ENCODE data around the gene KLHL42. TPM values are rescaled to one million over a fixed set of nuclear protein-coding genes. Genes with fewer than 3 reads are reported as not detected.

The KLHL42 gene
- total RNA-seq, 1 experiment from 2014 or later, result 35.8 TPM

DNA sequence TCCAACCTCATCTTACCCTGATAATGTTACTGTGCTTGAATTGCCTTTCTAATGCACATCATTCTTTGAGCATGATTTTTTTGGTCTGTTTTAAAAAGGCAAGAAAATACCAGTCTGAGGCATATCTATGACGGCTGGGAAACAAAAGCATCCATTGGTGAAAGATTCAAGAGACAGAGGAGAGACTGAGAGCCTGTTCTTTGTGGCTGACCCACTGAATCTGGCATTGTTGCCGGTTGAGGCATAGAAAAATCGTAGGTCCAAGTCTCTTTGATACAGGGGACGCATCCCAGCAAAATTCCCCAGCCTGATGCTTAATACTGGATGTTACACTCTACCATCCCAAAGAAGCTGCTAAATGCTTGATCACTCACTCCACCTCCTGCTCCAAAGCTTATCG is 2.9 kb upstream of the KLHL42 start:
- Mint-ChIP-seq H3K27ac (peak overlapping the region in 1 of 3 experiments; percentile 15; a peak in 2 of 7 replicates), H3K4me1 (peaks cover 25 to 27% of the 10 kb centered on the region in 2 experiments), H3K9me3 (no peaks in the 10 kb centered on the region), H3K4me3 (no peak overlapping the region), H3K36me3 (ENCODE audit: insufficient read depth in 1 of 3, low read depth in 3 of 3) (peaks cover 0 to 8% (median 0%) of the 10 kb centered on the region in 3 experiments; a peak in 5 of 7 replicates), H3K27me3 (ENCODE audit: low read depth) (no peaks in the 10 kb centered on the region; the same call in 1 of the 2 replicates)
- no peak overlapping the region for H2AFZ ChIP-seq (ENCODE audit: low read length)
- H2BK20ac ChIP-seq (ENCODE audit: low read depth, low read length, poor library complexity, severe bottlenecking), result no peak overlapping the region
- no peaks in the 10 kb centered on the region for H3K27me3 ChIP-seq (ENCODE audit: insufficient read depth, low read length)
- no peak for DNase-seq
- no peak overlapping the region for H3K4me2 ChIP-seq (ENCODE audit: insufficient read depth, insufficient read length, low read length)
- no peak overlapping the region for H2BK120ac ChIP-seq (ENCODE audit: low read depth, low read length, poor library complexity, severe bottlenecking)
- H3K14ac ChIP-seq (ENCODE audit: insufficient read depth, low read length), result no peak overlapping the region
- H2BK15ac ChIP-seq (ENCODE audit: low read depth, low read length), result no peak overlapping the region
- H3K23me2 ChIP-seq (ENCODE audit: insufficient read length, low read depth, low read length, poor library complexity, severe bottlenecking), result peaks cover 11% of the 10 kb centered on the region
- no peaks in the 10 kb centered on the region for H3K79me1 ChIP-seq (ENCODE audit: insufficient read depth, low read depth, low read length, poor library complexity, severe bottlenecking)
- no peak overlapping the region for H2BK5ac ChIP-seq (ENCODE audit: insufficient read length, low read length)
- no peak overlapping the region for H3K4ac ChIP-seq (ENCODE audit: low read depth, low read length)
- no peak overlapping the region for H3K56ac ChIP-seq (ENCODE audit: insufficient read length, low read depth, low read length)
- H4K8ac ChIP-seq (replicated peaks; ENCODE audit: insufficient read length, low read depth, low read length), result no peak overlapping the region
- no peak overlapping the region for H2BK12ac ChIP-seq (ENCODE audit: insufficient read length, low read depth, low read length)
- H4K91ac ChIP-seq (ENCODE audit: insufficient read length, low read depth, low read length), result no peak overlapping the region
- H3K9me3 ChIP-seq (ENCODE audit: control insufficient read depth, low read depth, low read length), result no peaks in the 10 kb centered on the region
- H3K4me1 ChIP-seq (ENCODE audit: insufficient read depth, low read length), result peaks cover 3% of the 10 kb centered on the region; the same call in 1 of the 2 replicates
- no peak overlapping the region for H3K23ac ChIP-seq (ENCODE audit: insufficient read length, low read depth, low read length)
- no peaks in the 10 kb centered on the region for H4K20me1 ChIP-seq (ENCODE audit: control insufficient read depth, insufficient read depth, insufficient read length)
- no peak overlapping the region for H4K5ac ChIP-seq (ENCODE audit: insufficient read length, low read depth, low read length)
- no CpG with 5 or more reads among the region's 5 CpGs for WGBS (ENCODE audit: extremely low coverage, insufficient read length, low lambda C conversion rate)
- H3K79me2 ChIP-seq (ENCODE audit: insufficient read depth, low read length), result 0 out of 2 replicates have a peak, but pooled peaks cover 3% of the 10 kb centered on the region
- TF ChIP-seq CTCF (conservative IDR thresholded peaks at IDR 0.05), result no peak
- H3K27ac ChIP-seq (ENCODE audit: insufficient read length, low read depth, low read length), result no peak overlapping the region
- H3K9ac ChIP-seq (ENCODE audit: extremely low read depth, insufficient read length, low read length), result no peak overlapping the region
- no peak overlapping the region for H2AK5ac ChIP-seq (ENCODE audit: insufficient read length, low read length)
- H3T11ph ChIP-seq (ENCODE audit: low read length), result no peak overlapping the region
- H3K18ac ChIP-seq (ENCODE audit: insufficient read length, low read depth, low read length), result no peak overlapping the region

All from H9 (cell line).